Loucy (cell line): ENCODE measurements around the gene VPS37B.

Experiments used
- H2AFZ ChIP-seq: fragments of 200-600 bp; sonication (generic); 2 replicates; pipeline ENCODE4 v1.6.0; 2016; ENCODE audit warnings: antibody characterized with exemption, mild to moderate bottlenecking, low read length, moderate library complexity
- H3F3A ChIP-seq: fragments of 200-600 bp; 2 replicates; pipeline ENCODE4 v1.6.0; 2016; ENCODE audit warnings: antibody characterized with exemption, low read depth, mild to moderate bottlenecking
- H3K27me3 ChIP-seq: fragments of 200-600 bp; sonication (generic); 2 replicates; pipeline ENCODE4 v1.6.1; 2014; ENCODE audit warnings: low read length, mild to moderate bottlenecking; ENCODE audit not compliant: insufficient read depth, poor library complexity, severe bottlenecking
- H3K36me3 ChIP-seq: fragments of 200-600 bp; sonication (generic); 2 replicates; pipeline ENCODE4 v1.6.1; 2016; ENCODE audit warnings: low read length; ENCODE audit not compliant: insufficient read depth
- H3K4me1 ChIP-seq: fragments of 200-600 bp; sonication (generic); 2 replicates; pipeline ENCODE4 v1.5.1; 2014; ENCODE audit warnings: low read length, mild to moderate bottlenecking; ENCODE audit not compliant: insufficient read depth, poor library complexity, severe bottlenecking
- H3K4me2 ChIP-seq: fragments of 200-600 bp; sonication (generic); 2 replicates; pipeline ENCODE4 v1.6.0; 2014; ENCODE audit warnings: antibody characterized with exemption, low read length, low read depth, mild to moderate bottlenecking; ENCODE audit not compliant: poor library complexity, severe bottlenecking
- H3K4me3 ChIP-seq: fragments of 200-600 bp; sonication (generic); 2 replicates; pipeline ENCODE4 v1.5.1; 2014; ENCODE audit warnings: low read length, mild to moderate bottlenecking, mixed read lengths; ENCODE audit not compliant: poor library complexity, severe bottlenecking
- H3K79me2 ChIP-seq: fragments of 200-600 bp; sonication (generic); 2 replicates; pipeline ENCODE4 v1.6.1; 2014; ENCODE audit warnings: low read length; ENCODE audit not compliant: insufficient read depth
- H3K9ac ChIP-seq: fragments of 200-600 bp; sonication (generic); 2 replicates; pipeline ENCODE4 v1.6.0; 2014; ENCODE audit warnings: mild to moderate bottlenecking, low read depth, low read length, moderate library complexity; ENCODE audit not compliant: poor library complexity, severe bottlenecking
- H3K9me2 ChIP-seq: fragments of 200-600 bp; sonication (generic); replicated peaks from 2 replicates; pipeline ENCODE4 v1.6.1; 2016; ENCODE audit warnings: low read depth, low read length, mixed read lengths
- H3K9me3 ChIP-seq: fragments of 200-600 bp; sonication (generic); 2 replicates; pipeline ENCODE4 v1.6.1; 2014; ENCODE audit warnings: mild to moderate bottlenecking, antibody characterized with exemption, low read length, low read depth; ENCODE audit not compliant: insufficient read depth
- H4K20me1 ChIP-seq: fragments of 200-600 bp; sonication (generic); 2 replicates; pipeline ENCODE4 v1.6.0; 2014; ENCODE audit warnings: antibody characterized with exemption, low read length, mild to moderate bottlenecking; ENCODE audit not compliant: insufficient read depth, poor library complexity, severe bottlenecking
- EZH2phosphoT487 ChIP-seq: fragments of 200-600 bp; IDR thresholded peaks from 2 replicates; pipeline ENCODE4 v1.6.1; 2018; ENCODE audit warnings: antibody characterized with exemption, mild to moderate bottlenecking, moderate library complexity, borderline replicate concordance
- TF ChIP-seq, protein P1 (sequence below): fragments of 200-600 bp; sonication (generic); conservative IDR thresholded peaks from 2 replicates; pipeline ENCODE4 v1.5.1; 2014; ENCODE audit warnings: mild to moderate bottlenecking, antibody characterized with exemption, low read length

VPS37B gene

DNA sequence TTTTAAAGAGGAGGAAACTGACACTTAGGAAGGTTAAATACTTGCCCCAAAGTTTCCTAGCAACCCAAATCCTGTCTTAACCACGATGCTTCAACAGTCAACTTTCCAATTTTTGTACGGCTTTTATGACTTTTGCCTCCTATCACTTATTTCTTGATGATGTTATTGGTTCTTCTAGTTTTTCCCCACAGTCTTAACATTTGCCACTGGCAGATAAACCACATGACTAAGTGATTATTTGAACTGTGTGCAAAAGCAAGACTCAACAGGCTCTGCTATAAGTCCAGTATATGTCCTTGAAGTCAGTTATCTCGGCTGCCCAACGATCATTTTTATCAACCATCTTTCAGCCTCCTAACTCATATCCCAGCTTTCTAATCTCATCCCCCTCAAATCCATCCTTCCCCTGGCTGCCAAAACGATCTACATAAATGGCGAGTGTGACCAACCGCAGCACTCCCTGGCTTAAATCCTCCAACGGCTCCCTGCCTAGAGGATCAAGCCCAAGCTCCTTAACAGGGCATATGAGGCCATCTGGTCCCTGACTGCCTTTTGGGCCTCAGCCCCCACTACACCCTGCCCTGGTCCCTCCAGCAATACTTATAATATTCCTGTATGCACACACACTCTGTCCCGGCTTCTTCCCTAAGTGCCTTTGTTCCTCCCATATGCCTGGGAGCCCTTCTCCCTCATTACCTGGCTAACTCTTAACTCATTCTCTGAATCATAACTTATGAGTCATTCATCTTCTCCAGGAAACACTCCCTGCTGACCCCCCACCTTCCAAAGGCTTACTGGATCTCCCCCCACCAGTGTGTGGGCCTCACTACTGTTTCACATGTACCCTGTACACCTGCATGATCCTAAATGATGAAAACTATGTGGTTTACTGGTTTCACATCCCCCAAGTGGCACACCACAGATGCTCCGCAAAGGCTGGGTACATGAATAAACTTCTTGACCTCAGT lies 8.8 kb downstream of the VPS37B start:
- Histone ChIP-seq H2AFZ (no peak overlapping the region), H3K4me3 (peak overlapping the region; percentile 37), H3K27me3 (no peaks in the 10 kb centered on the region), H3K9me2 (no peaks in the 10 kb centered on the region), H3K36me3 (no peaks in the 10 kb centered on the region), H4K20me1 (peaks cover 71% of the 10 kb centered on the region), H3K79me2 (peaks cover 98% of the 10 kb centered on the region), H3F3A (no peaks in the 10 kb centered on the region), H3K4me1 (peaks cover 80% of the 10 kb centered on the region), H3K4me2 (peak overlapping the region; percentile 67), H3K9ac (peak overlapping the region; percentile 45), H3K9me3 (no peaks in the 10 kb centered on the region)
- TF ChIP-seq, protein P1, sequence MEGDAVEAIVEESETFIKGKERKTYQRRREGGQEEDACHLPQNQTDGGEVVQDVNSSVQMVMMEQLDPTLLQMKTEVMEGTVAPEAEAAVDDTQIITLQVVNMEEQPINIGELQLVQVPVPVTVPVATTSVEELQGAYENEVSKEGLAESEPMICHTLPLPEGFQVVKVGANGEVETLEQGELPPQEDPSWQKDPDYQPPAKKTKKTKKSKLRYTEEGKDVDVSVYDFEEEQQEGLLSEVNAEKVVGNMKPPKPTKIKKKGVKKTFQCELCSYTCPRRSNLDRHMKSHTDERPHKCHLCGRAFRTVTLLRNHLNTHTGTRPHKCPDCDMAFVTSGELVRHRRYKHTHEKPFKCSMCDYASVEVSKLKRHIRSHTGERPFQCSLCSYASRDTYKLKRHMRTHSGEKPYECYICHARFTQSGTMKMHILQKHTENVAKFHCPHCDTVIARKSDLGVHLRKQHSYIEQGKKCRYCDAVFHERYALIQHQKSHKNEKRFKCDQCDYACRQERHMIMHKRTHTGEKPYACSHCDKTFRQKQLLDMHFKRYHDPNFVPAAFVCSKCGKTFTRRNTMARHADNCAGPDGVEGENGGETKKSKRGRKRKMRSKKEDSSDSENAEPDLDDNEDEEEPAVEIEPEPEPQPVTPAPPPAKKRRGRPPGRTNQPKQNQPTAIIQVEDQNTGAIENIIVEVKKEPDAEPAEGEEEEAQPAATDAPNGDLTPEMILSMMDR: no peak
- no peak for TF ChIP-seq EZH2phosphoT487

DNA sequence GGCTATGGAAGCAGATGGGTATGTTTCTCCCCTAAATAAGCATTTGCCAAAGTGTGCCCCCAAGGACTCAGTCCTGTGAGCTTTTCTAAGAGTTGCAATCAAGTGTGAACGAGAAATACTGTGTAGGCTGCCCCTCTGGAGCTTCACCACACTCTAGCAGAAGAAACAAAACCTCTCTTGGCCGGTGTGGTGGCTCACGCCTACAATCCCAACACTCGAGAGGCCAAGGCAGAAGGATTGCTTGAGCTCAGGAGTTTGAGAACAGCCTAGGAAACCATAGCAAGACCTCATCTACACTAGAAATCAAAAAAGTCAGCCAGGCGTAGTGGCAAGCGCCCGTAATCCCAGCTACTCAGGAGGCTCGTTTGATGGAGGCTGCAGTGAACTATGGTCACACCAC lies 9.8 kb downstream of the VPS37B start:
- peak overlapping the region; percentile 67 for H3K4me2 ChIP-seq
- no peak overlapping the region for H3K4me3 ChIP-seq
- H3K79me2 ChIP-seq: peaks cover 98% of the 10 kb centered on the region
- no peaks in the 10 kb centered on the region for H3F3A ChIP-seq
- peaks cover 80% of the 10 kb centered on the region for H3K4me1 ChIP-seq
- H3K9me2 ChIP-seq: no peaks in the 10 kb centered on the region
- H4K20me1 ChIP-seq: peaks cover 70% of the 10 kb centered on the region
- H3K9ac ChIP-seq: peak overlapping the region; percentile 45
- TF ChIP-seq EZH2phosphoT487: no peak
- TF ChIP-seq, protein P1: no peak
- no peaks in the 10 kb centered on the region for H3K27me3 ChIP-seq
- no peak overlapping the region for H2AFZ ChIP-seq
- H3K9me3 ChIP-seq: no peaks in the 10 kb centered on the region
- no peaks in the 10 kb centered on the region for H3K36me3 ChIP-seq

DNA sequence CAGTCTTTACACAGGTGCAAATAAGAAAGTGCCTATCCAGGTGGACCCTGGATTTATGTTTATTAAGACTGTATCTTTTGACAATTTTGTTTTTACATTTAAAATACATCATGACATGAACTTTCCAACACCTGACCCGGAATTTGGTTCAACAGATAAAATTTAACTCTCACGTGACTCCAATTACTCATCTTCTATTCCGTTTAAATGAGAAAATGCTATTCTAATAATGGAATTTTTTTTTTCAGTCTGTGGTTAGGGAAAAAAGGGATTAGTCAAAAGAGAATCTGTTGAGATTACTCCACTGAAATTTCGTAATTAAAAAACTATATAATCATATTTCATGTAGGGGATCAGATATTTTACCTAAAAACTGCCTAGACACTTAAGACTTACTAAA lies 11.1 kb downstream of the VPS37B start:
- Histone ChIP-seq H3K4me3 (no peak overlapping the region), H3F3A (no peaks in the 10 kb centered on the region), H3K9me2 (no peaks in the 10 kb centered on the region), H3K79me2 (peaks cover 98% of the 10 kb centered on the region), H3K4me2 (no peak overlapping the region), H4K20me1 (peaks cover 71% of the 10 kb centered on the region), H3K9ac (no peak overlapping the region), H3K4me1 (peaks cover 76% of the 10 kb centered on the region), H2AFZ (no peak overlapping the region), H3K9me3 (no peaks in the 10 kb centered on the region), H3K27me3 (no peaks in the 10 kb centered on the region), H3K36me3 (0 out of 2 replicates have a peak, but pooled peaks cover 4% of the 10 kb centered on the region)
- no peak for TF ChIP-seq EZH2phosphoT487
- TF ChIP-seq, protein P1: no peak
